Prostate gland (tissue), 2 donors: ENCODE data around the gene SCGB1D1. TPM values are rescaled to one million over a fixed set of nuclear protein-coding genes. Genes with fewer than 3 reads are reported as not detected.
"Not testable (repeated sequence)": the region's sequence is repeated elsewhere in the genome, so short reads cannot be mapped to it uniquely, and the experiment has no call there.

Experiments used
- DNase-seq: peaks from one replicate; pipeline ENCODE4 v3.0.0-alpha.2; 2019; ENCODE audit warnings: low spot score
- H3K27ac ChIP-seq, 2 donors: fragments of 200-600 bp; sonication (generic); 2 replicates each; pipeline ENCODE4 v1.5.1; 2017 to 2019
- H3K27me3 ChIP-seq: fragments of 200-600 bp; sonication (generic); replicated peaks from 2 replicates; pipeline ENCODE4 v1.5.1; 2019; ENCODE audit not compliant: insufficient read depth
- H3K36me3 ChIP-seq, 2 donors: fragments of 200-600 bp; sonication (generic); 1 replicate in 1 of 2; 2 replicates in 1 of 2; pipeline versions ENCODE4 v1.5.1 to v1.8.1; 2017 to 2019
- H3K4me1 ChIP-seq: fragments of 200-600 bp; sonication (generic); replicated peaks from 2 replicates; pipeline ENCODE4 v1.5.1; 2019
- H3K4me3 ChIP-seq, 2 donors: fragments of 200-600 bp; sonication (generic); 2 replicates each; pipeline ENCODE4 v1.5.1; 2017 to 2019
- H3K9me3 ChIP-seq: fragments of 200-600 bp; sonication (generic); 2 replicates; pipeline ENCODE4 v1.5.1; 2017
- POLR2A ChIP-seq: fragments of 450-650 bp; IDR thresholded peaks from one replicate; pipeline ENCODE4 v1.6.1; 2016; ENCODE audit warnings: antibody characterized with exemption, mild to moderate bottlenecking
- POLR2AphosphoS5 ChIP-seq: sonication (generic); formaldehyde crosslinking; IDR thresholded peaks from one replicate; pipeline ENCODE4 v1.6.1; 2017; ENCODE audit warnings: antibody characterized with exemption
- WGBS: methylation state at CpG from one replicate; pipeline ENCODE4 v1.1.5; 2018; 5-methylcytosine and 5-hydroxymethylcytosine counted together
- intact Hi-C: fragments of 100-400 bp; cut with DNase I; formaldehyde crosslinking; loops from one replicate; pipeline ENCODE4 v1.14.2; 2022
- total RNA-seq, 2 donors: library from RNA; depleted of rRNA; stranded (reverse); fragments of >200 nt; gene quantifications; one replicate each; pipeline ENCODE4 v1.1.0, GENCODE V29; 2016
- TF ChIP-seq, protein P1 (sequence below), 4 experiments: fragments of 200-600 bp in 2 of 4; fragments of 450-650 bp in 2 of 4; sonication (generic) in 2 of 4; IDR thresholded peaks; 1 replicate in 3 of 4; 2 replicates in 1 of 4; pipeline ENCODE4 v1.5.1; 2016 to 2019; ENCODE audit warnings: antibody characterized with exemption in 4 of 4, mild to moderate bottlenecking in 2 of 4, moderate library complexity in 2 of 4

The SCGB1D1 gene
- total RNA-seq, 2 donors from 2014 or later: not detected

DNA sequence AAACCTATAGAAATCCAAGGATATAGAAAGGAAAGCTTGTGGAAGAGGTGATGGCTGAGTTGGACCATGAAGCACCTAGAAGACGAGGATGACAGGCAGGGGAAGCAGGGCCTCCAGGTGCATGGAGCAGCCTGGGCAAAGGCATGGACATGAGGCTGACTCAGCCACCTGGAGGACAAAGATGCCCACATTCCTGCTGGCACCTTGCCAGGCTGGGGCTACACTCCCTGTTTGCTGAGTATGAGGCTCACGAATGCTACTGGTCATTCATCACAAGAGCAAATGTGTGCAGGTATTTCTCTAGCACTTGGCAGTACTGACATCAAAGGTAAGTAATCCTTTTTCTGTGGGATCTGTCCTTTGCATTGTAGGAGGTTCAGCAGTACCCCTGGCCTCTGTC is 11.4 kb downstream of the SCGB1D1 start:
- no peak for DNase-seq
- Histone ChIP-seq H3K27ac (no peak overlapping the region), H3K4me3 (no peak overlapping the region), H3K36me3 (no peaks in the 10 kb centered on the region), H3K9me3 (no peaks in the 10 kb centered on the region), H3K27me3 (no peaks in the 10 kb centered on the region), H3K4me1 (no peaks in the 10 kb centered on the region)
- WGBS: 51% methylated on average over 2 of the region's 2 CpGs
- TF ChIP-seq POLR2A (no peak), POLR2AphosphoS5 (no peak)
- TF ChIP-seq, protein P1, sequence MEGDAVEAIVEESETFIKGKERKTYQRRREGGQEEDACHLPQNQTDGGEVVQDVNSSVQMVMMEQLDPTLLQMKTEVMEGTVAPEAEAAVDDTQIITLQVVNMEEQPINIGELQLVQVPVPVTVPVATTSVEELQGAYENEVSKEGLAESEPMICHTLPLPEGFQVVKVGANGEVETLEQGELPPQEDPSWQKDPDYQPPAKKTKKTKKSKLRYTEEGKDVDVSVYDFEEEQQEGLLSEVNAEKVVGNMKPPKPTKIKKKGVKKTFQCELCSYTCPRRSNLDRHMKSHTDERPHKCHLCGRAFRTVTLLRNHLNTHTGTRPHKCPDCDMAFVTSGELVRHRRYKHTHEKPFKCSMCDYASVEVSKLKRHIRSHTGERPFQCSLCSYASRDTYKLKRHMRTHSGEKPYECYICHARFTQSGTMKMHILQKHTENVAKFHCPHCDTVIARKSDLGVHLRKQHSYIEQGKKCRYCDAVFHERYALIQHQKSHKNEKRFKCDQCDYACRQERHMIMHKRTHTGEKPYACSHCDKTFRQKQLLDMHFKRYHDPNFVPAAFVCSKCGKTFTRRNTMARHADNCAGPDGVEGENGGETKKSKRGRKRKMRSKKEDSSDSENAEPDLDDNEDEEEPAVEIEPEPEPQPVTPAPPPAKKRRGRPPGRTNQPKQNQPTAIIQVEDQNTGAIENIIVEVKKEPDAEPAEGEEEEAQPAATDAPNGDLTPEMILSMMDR (IDR thresholded peaks at IDR 0.05): no peak
- intact Hi-C loops: no loop called here

DNA sequence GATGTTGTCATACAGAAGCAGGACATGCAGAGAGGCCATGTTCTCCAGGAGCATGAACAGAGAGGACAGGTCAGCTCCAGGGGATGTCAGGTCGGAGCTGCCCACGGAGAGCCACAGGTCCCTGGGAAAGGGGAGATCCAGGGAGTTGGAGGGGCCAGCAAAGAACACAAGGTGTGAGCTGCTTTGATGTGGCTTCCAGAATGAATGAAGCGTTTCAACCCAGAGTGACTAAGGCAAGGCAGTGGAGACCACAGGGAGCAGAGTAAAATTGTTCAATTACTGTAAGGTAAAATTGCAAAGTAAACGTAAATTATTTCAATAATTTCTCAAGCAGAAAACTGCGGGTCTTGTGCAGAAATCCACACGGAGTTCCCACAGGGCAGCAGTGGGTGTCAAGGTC is 12.9 kb downstream of the SCGB1D1 start:
- H3K9me3 ChIP-seq: no peaks in the 10 kb centered on the region
- H3K4me1 ChIP-seq: no peaks in the 10 kb centered on the region
- no peak for DNase-seq
- intact Hi-C loops: no loop called here
- H3K27ac ChIP-seq: no peak overlapping the region
- H3K27me3 ChIP-seq: no peaks in the 10 kb centered on the region
- no peaks in the 10 kb centered on the region for H3K36me3 ChIP-seq
- TF ChIP-seq POLR2AphosphoS5 (no peak), POLR2A (no peak)
- TF ChIP-seq, protein P1 (IDR thresholded peaks at IDR 0.05): no peak
- 66% methylated on average over 6 of the region's 6 CpGs for WGBS
- H3K4me3 ChIP-seq: no peak overlapping the region

DNA sequence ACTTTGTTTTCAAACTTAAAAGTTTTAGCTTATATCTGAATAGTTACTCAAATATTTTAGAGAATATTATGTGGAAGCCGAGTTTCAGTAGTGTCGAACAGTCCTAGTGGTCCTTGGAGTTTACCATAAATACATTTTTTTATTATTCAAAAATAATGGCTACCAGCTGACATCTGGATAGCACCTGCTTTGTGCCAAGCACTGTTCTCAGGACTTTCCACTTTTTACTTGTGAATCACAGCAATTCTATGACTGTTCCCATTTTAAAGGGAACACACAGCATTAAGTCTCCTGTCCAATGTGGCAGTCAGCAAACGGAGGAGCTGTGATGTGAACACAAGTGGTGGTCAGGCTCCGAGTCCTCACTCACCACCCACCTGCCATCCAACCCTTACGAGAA is 14.4 kb downstream of the SCGB1D1 start:
- intact Hi-C loops: no loop called here

DNA sequence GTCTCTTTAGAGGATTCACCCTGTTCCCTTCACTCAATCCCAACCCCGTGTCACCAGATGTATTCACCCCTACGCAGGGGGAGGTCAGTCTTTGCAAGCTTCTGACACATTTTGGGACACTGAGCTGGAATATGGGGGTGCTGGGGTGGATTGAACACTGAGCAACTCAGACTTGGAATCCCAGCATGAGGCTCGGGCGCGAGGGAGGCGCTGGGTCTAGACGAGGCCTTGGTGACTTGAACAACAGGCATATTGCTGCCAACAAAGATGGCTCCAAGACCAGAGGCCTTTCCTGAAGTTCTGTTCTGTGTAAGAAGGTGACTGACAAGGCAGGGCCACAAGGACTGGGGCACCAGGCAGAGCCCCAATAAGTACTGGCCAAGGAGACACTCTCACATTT is 15.4 kb downstream of the SCGB1D1 start:
- 86% methylated on average over 7 of the region's 7 CpGs for WGBS
- intact Hi-C loops: no loop called here

More for the DNA sequence above, 14.4 kb downstream of the SCGB1D1 start:
- no peaks in the 10 kb centered on the region for H3K9me3 ChIP-seq
- no peak for TF ChIP-seq POLR2AphosphoS5
- H3K4me3 ChIP-seq: no peak overlapping the region
- no peaks in the 10 kb centered on the region for H3K27me3 ChIP-seq
- no peaks in the 10 kb centered on the region for H3K4me1 ChIP-seq
- H3K36me3 ChIP-seq: no peaks in the 10 kb centered on the region
- DNase-seq: no peak
- H3K27ac ChIP-seq: no peak overlapping the region
- WGBS: 92% methylated on average over 5 of the region's 5 CpGs

DNA sequence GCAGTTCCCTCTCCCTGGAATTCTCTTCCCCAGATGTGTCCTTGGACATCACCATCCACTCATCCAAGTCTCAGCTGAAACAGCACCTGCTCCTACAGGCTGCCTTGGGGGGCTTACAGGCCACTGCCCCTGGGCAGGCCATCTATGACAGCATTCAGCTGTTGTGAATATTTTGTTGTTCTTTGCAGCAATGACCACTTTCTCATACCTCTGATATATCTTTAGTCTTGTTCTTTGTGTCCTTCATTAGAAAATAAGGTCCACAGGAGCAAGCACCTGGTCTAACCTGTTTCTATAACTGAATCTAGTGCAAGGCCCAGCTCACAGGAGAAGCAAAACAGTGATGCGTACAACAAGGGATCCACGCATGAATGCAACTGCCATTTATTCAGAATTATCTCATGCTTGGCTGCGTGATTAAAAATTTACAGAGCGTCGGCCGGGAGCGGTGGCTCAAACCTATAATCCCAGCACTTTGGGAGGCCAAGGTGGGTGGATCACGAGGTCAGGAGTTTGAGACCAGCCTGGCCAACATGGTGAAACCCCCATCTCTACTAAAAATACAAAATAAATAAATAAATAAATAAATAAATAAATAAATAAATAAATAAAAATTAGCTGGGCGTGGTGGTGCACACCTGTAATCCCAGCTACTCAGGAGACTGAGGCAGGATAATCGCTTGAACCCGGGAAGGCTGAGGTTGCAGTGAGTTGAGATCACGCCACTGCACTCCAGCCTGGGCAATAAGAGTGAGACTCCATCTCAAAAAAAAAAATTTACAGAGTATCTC is 16.5 kb downstream of the SCGB1D1 start:
- H3K9me3 ChIP-seq, H3K27me3 ChIP-seq, DNase-seq, H3K4me1 ChIP-seq, H3K27ac ChIP-seq, intact Hi-C loops, H3K4me3 ChIP-seq, H3K36me3 ChIP-seq: not testable (repeated sequence)
- WGBS: 91% methylated on average over 12 of the region's 12 CpGs

More for the DNA sequence above, 15.4 kb downstream of the SCGB1D1 start:
- no peak for DNase-seq
- H3K27me3 ChIP-seq: no peaks in the 10 kb centered on the region
- H3K4me1 ChIP-seq: no peaks in the 10 kb centered on the region
- H3K36me3 ChIP-seq: no peaks in the 10 kb centered on the region
- no peak overlapping the region for H3K27ac ChIP-seq
- TF ChIP-seq POLR2A (no peak), POLR2AphosphoS5 (no peak)
- TF ChIP-seq, protein P1 (IDR thresholded peaks at IDR 0.05): no peak
- no peak overlapping the region for H3K4me3 ChIP-seq
- H3K9me3 ChIP-seq: no peaks in the 10 kb centered on the region

DNA sequence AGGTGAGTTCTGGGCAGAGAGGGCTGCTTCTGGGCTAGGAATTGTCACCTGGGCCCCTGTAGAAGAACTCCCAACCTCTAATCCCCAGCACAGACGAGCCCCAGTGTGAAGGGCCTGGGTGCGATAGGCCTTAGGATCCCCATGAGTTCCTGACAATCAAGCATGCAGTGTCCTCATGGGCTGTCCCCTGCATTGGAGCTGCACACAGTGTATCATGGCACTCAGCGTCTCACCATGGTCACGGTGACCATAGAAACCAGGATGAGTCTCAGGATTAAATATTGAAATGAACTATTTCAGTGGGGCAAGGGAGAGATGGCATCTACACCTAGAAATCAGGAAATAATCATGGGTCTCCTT is 18.7 kb downstream of the SCGB1D1 start:
- Histone ChIP-seq H3K27me3 (no peaks in the 10 kb centered on the region), H3K4me3 (no peak overlapping the region), H3K36me3 (no peaks in the 10 kb centered on the region), H3K4me1 (no peaks in the 10 kb centered on the region), H3K9me3 (no peaks in the 10 kb centered on the region), H3K27ac (no peak overlapping the region)
- DNase-seq: no peak
- intact Hi-C loops: no loop called here
- no peak for TF ChIP-seq POLR2AphosphoS5
- no peak for TF ChIP-seq POLR2A
- 55% methylated on average over 4 of the region's 4 CpGs for WGBS
